Fibroblast of lung (primary cell): ENCODE data around the gene ZNF197.

Source experiments
- CTCF ChIP-seq, 2 donors: IDR thresholded peaks in 1 of 2; conservative IDR thresholded peaks in 1 of 2; 1 replicate in 1 of 2; 2 replicates in 1 of 2; pipeline ENCODE4 v1.5.1; 2011 to 2012; ENCODE audit warnings: low read length in 2 of 2, control low read depth in 1 of 2, inconsistent platforms in 1 of 2, low read depth in 1 of 2, mild to moderate bottlenecking in 1 of 2
- EZH2 ChIP-seq: IDR thresholded peaks from 2 replicates; pipeline ENCODE4 v1.5.1; 2012; ENCODE audit warnings: low read length, control low read depth, mild to moderate bottlenecking; ENCODE audit errors: missing control alignments

- TF ChIP-seq CTCF (conservative IDR thresholded peaks at IDR 0.05 in 1 of 2, IDR thresholded peaks at IDR 0.05 in 1 of 2; ENCODE audit: low read depth in 1 of 2, low read length in 2 of 2): no peak
- no peak for TF ChIP-seq EZH2
Measured at GRCh38 chr3:44682182-44682896, 57.5 kb downstream of the ZNF197 start.
